Measurements from ENCODE around the gene ZFYVE28.

GRCh38 chr4:2284934-2285612 is 133.4 kb downstream of the ZFYVE28 start:
- TF ChIP-seq CTCF (IDR thresholded peaks at IDR 0.05) (no peak), POLR2A (IDR thresholded peaks at IDR 0.05) (no peak)
